ENCODE measurements around the gene GPR31. TPM values are rescaled to one million over a fixed set of nuclear protein-coding genes. Genes with fewer than 3 reads are reported as not detected.
"Not testable (repeated sequence)": the region's sequence is repeated elsewhere in the genome, so short reads cannot be mapped to it uniquely, and the experiment has no call there.

Gene GPR31
- total and polyA plus RNA-seq, 8 donors: 0.18 TPM; not detected in 7

DNA sequence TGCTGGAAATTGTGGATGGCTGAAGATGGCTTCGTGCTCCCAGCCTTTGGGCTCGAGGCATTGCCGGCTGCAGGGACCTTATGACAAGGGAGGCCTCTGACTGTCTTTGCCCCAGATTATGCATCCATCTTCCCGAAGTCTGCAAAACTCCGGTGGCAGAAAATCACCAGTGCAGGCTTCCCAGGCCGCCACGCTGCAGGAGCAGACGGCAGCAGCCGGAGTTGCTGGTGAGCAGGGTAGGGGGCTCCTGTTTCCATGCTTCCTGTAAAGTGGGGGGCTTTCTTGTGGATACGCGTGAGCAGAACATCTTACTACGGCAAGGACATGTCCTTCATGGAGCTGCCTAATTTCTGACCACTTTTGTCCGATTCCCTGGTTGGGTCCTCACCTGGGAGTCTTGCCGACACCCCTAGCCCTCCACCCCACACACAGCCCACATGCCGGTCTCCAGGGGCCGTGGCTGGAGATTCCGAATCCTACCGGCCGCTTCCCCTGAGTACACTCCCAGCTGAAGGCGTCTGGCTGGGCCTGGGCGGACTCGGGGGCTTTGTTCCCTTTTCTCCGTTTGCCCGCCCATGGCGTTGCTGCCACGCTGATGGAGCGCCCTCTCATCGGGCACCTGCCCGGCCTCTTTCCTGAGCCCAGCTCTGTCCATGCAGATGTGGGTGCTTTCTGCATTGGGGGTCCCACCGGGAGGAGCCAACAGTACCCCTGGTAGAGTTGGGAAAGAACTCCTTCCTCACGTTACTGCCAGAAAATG, 21.3 kb upstream of the GPR31 start:
- DNase-seq; H3K36me3 ChIP-seq; H3K9me3 ChIP-seq; H3K27ac ChIP-seq; intact Hi-C loops (cut with DNase I; ENCODE audit: low total_unique reads); H3K4me1 ChIP-seq; H3K27me3 ChIP-seq; H3K4me3 ChIP-seq: not testable (repeated sequence)
- WGBS, 5 donors: 84 to 89% (median 88%) methylated on average over 4 to 25 of the region's 31 CpGs; no CpG with 5 or more reads in 1 of the 5 donors

DNA sequence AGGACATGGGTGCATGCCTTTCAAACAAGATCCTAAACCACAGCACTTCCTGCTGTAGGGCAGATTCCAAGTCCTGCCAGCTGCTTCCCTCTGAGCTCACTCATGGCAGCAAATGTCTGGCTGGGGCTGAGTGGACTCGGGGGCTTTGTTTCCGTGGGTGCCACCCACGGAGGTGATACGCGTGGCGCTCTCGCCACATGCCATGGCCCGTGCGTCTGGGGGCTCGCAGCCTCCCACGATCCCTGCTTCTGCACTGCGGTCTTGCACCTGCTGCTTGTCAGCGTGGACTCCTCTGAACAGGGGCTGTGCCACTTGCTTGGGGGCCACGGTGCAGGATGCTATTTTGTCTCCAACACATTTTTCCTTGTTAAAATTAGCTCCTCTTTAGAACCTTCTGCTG, 19.5 kb upstream of the GPR31 start:
- intact Hi-C loops (cut with DNase I; ENCODE audit: low total_unique reads); H3K4me3 ChIP-seq; H3K9me3 ChIP-seq; H3K36me3 ChIP-seq; H3K27ac ChIP-seq; DNase-seq; H3K4me1 ChIP-seq: not testable (repeated sequence)
- 83 to 92% (median 89%) methylated on average over 7 to 14 of the region's 14 CpGs for WGBS, 5 donors
- H3K27me3 ChIP-seq: peaks cover 0 to 13% (median 0%) of the 10 kb centered on the region in 3 donors

DNA sequence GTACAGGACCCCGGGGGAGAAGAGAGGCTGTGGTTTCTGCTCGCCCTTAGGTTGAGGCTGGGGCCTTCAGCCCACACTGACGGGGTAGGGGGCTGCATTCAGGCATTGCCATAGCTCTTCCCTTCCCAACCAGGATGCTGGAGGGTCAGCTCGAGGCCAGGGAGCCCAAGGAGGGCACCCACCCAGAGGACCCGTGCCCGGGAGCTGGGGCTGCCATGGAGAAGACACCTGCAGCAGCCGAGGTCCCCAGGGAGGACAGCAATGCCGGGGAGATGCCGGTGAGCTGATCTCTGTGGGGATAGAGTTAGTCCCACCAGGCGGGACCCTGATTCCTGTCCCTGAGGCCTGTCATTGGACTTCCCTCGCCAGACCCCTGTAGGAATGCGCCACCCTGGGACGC, 14.2 kb upstream of the GPR31 start:
- H3K4me1 ChIP-seq; H3K36me3 ChIP-seq; H3K4me3 ChIP-seq; H3K27ac ChIP-seq; DNase-seq; intact Hi-C loops (cut with DNase I; ENCODE audit: low total_unique reads); H3K9me3 ChIP-seq: not testable (repeated sequence)
- peaks cover 0 to 20% (median 0%) of the 10 kb centered on the region in 3 donors for H3K27me3 ChIP-seq
- 77 to 82% (median 78%) methylated on average over 10 to 13 of the region's 13 CpGs for WGBS, 5 donors

DNA sequence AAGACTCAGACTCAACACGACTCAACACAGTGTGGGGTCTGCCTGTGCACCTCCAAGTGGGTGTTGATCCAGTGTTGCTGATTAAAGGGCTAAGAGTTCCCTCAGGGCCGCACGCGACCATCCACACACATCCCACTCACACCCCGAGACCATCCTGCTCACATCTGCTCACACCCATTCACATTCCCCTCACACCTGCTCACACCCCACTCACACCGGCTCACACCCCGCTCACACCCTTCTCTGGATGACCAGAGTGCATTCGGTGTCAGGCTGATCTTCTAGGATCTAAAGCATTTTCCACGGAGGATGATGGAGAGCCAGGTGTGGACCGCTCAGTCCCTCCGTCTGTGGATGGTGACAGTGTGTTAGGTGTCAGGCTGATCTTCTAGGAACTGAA, 13.5 kb upstream of the GPR31 start:
- H3K27ac ChIP-seq; H3K4me3 ChIP-seq; H3K4me1 ChIP-seq; H3K36me3 ChIP-seq; intact Hi-C loops (cut with DNase I; ENCODE audit: low total_unique reads); DNase-seq; H3K9me3 ChIP-seq: not testable (repeated sequence)
- 80 to 90% (median 86%) methylated on average over 11 of the region's 11 CpGs for WGBS, 5 donors
- peaks cover 0 to 20% (median 0%) of the 10 kb centered on the region in 3 donors for H3K27me3 ChIP-seq

DNA sequence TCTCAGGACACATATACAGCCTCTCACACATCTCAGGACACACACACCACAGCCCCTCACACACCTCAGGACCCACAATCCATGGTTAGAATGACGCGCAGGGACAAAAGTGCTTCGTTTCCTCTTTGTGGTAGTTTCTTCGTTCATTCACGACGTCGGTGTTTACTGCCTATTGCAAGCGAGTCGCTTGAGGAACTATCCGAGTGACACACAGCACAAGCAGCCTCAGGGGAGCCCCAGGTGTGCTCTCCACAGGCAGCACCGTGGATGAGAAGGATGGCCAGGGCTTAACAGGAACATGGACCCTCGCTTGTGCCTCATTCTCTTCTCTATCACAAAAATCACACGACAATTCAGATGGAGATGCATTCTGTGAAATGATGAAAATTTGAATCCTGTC, 12.1 kb upstream of the GPR31 start:
- H3K9me3 ChIP-seq; DNase-seq; H3K27ac ChIP-seq; H3K36me3 ChIP-seq; H3K4me1 ChIP-seq; intact Hi-C loops (cut with DNase I; ENCODE audit: low total_unique reads); H3K4me3 ChIP-seq: not testable (repeated sequence)
- peaks cover 0 to 26% (median 0%) of the 10 kb centered on the region in 3 donors for H3K27me3 ChIP-seq
- 74 to 100% (median 87%) methylated on average over 1 to 6 of the region's 13 CpGs for WGBS, 5 donors

DNA sequence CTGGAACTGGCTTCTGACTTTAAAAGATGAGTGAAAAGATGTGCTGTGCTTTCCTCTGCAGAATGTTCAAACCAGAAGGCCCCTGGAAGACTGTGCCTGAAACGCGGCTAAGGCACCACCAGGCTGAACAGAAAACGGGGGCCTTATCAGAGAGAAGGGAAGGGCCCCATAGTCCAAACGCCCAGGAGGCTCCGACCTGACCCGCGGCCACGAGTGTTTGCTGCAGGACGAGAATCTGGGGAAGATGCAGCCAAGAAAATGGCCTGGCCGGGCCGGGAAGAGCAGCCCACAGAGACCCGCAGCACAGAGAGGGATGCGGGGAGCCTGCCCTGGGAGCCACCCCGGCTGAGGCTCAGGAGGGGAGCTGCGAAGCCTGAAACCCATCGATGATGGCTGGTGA, 10.5 kb upstream of the GPR31 start:
- H3K4me3 ChIP-seq; H3K27ac ChIP-seq; H3K9me3 ChIP-seq; DNase-seq; intact Hi-C loops (cut with DNase I; ENCODE audit: low total_unique reads); H3K4me1 ChIP-seq; H3K36me3 ChIP-seq: not testable (repeated sequence)
- H3K27me3 ChIP-seq: peaks cover 0 to 26% (median 0%) of the 10 kb centered on the region in 3 donors
- 56 to 77% (median 61%) methylated on average over 12 to 14 of the region's 16 CpGs for WGBS, 5 donors

DNA sequence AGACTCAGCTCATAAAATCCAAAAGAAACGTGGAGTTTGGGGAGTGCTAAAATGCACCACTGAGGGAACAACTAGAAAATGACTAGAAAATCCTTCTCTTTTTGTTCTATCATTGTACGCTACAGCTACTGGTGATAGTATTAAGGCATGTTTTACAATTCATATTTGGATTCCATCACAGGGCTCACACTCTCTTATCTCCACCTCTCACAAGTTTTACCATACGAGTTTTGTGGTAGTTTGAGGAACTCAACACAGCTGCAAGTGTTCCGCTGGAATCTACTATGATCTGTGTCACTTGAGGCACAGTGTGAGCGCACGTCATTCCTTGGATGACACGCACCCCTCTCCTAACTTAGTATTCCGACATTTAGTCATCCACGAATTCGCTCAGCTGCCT, 9.9 kb upstream of the GPR31 start:
- H3K4me1 ChIP-seq; H3K4me3 ChIP-seq; intact Hi-C loops (cut with DNase I; ENCODE audit: low total_unique reads); H3K9me3 ChIP-seq; DNase-seq; H3K36me3 ChIP-seq; H3K27ac ChIP-seq: not testable (repeated sequence)
- H3K27me3 ChIP-seq: peaks cover 0 to 22% (median 0%) of the 10 kb centered on the region in 3 donors
- 79 to 85% (median 83%) methylated on average over 3 to 10 of the region's 10 CpGs for WGBS, 5 donors

DNA sequence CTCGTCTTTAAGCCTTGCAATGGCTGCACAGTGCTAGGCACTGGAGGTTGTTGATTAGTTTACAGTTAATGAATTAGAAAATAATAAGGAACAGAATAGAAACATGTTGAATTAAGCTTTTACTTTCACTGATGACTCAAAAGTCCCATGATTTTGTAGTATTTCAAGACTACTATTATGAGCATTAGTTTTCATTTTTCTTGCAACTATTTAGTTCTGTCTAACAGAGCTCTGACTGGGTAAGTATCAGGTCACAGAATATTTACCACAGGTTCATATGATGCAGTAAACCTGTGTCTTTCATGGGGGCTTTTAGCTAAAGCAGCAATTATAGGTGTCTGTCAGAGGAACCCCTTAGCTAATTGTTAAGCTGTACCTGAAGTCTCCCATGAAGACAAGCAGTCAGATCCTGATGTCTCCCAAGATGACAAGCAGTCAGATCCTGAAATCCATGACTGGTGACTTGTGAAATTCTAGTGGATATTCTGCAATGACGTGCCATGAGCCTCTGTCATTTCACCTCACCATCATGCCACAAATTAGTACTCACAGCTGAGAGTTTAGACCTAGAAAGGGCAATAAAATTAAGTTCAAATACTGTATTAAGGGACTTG, 8.2 kb upstream of the GPR31 start:
- intact Hi-C loops (cut with DNase I; ENCODE audit: low total_unique reads): no loop called here
- H3K9me3 ChIP-seq: no peaks in the 10 kb centered on the region
- H3K27me3 ChIP-seq: peaks cover 0 to 7% (median 0%) of the 10 kb centered on the region in 3 donors
- TF ChIP-seq EP300 (IDR thresholded peaks at IDR 0.05): no peak
- TF ChIP-seq POLR2A (IDR thresholded peaks at IDR 0.05): no peak
- no peaks in the 10 kb centered on the region for H3K36me3 ChIP-seq
- no peak overlapping the region for H3K4me3 ChIP-seq
- H3K4me1 ChIP-seq: no peaks in the 10 kb centered on the region
- DNase-seq: no peak
- WGBS, 5 donors: 75 to 94% (median 88%) methylated on average over 2 of the region's 2 CpGs
- no peak overlapping the region for H3K27ac ChIP-seq
